Karpas-422 (cell line): ENCODE measurements around the gene AMN. TPM values are rescaled to one million over a fixed set of nuclear protein-coding genes. Genes with fewer than 3 reads are reported as not detected.

Source experiments
- DNase-seq: peaks from one replicate; pipeline ENCODE4 v3.0.0-alpha.2; 2015
- H2AFZ ChIP-seq: fragments of 200-600 bp; sonication (generic); 2 replicates; pipeline ENCODE4 v1.6.1; 2014; ENCODE audit warnings: antibody characterized with exemption, low read length, mixed read lengths
- H3K27ac ChIP-seq: fragments of 200-600 bp; sonication (generic); 2 replicates; pipeline ENCODE4 v1.5.1; 2014; ENCODE audit warnings: mild to moderate bottlenecking, low read length, moderate library complexity
- H3K27me3 ChIP-seq: fragments of 200-600 bp; sonication (generic); 2 replicates; pipeline ENCODE4 v1.6.1; 2014; ENCODE audit warnings: low read length, mixed read lengths
- H3K36me3 ChIP-seq: fragments of 200-600 bp; sonication (generic); 2 replicates; pipeline ENCODE4 v1.6.1; 2014; ENCODE audit warnings: low read length, mixed read lengths; ENCODE audit not compliant: insufficient read depth
- H3K4me1 ChIP-seq: fragments of 200-600 bp; sonication (generic); 2 replicates; pipeline ENCODE4 v1.6.1; 2014; ENCODE audit warnings: mild to moderate bottlenecking, low read length, mixed read lengths
- H3K4me2 ChIP-seq: fragments of 200-600 bp; sonication (generic); 2 replicates; pipeline ENCODE4 v1.6.1; 2014; ENCODE audit warnings: low read length, low read depth, mild to moderate bottlenecking; ENCODE audit not compliant: poor library complexity, severe bottlenecking
- H3K4me3 ChIP-seq: fragments of 200-600 bp; sonication (generic); 2 replicates; pipeline ENCODE4 v1.5.1; 2014; ENCODE audit warnings: mild to moderate bottlenecking, antibody characterized with exemption, low read length, mixed read lengths
- H3K79me2 ChIP-seq: fragments of 200-600 bp; sonication (generic); 2 replicates; pipeline ENCODE4 v1.6.1; 2014; ENCODE audit warnings: mild to moderate bottlenecking, low read length, mixed read lengths
- H3K9ac ChIP-seq: fragments of 200-600 bp; sonication (generic); 2 replicates; pipeline ENCODE4 v1.6.0; 2014; ENCODE audit warnings: low read length
- H3K9me2 ChIP-seq: fragments of 200-600 bp; sonication (generic), shearing (Covaris generic); replicated peaks from 2 replicates; pipeline ENCODE4 v1.6.0; 2014; ENCODE audit warnings: mild to moderate bottlenecking, low read length, moderate library complexity; ENCODE audit not compliant: insufficient read depth
- H3K9me3 ChIP-seq: fragments of 300-700, 200-600 bp; sonication (generic); 2 replicates; pipeline ENCODE4 v1.6.1; 2014; ENCODE audit warnings: low read length, mixed read lengths
- H4K20me1 ChIP-seq: fragments of 200-600 bp; sonication (generic); 2 replicates; pipeline ENCODE4 v1.6.1; 2014; ENCODE audit warnings: mild to moderate bottlenecking, antibody characterized with exemption, low read length, low read depth; ENCODE audit not compliant: insufficient read depth
- total RNA-seq: library from RNA; depleted of rRNA; stranded (reverse); fragments of >200 nt; shearing (Covaris generic); gene quantifications from 2 replicates; pipeline ENCODE4 v1.2.3, GENCODE V29; 2014; ENCODE audit warnings: low replicate concordance

AMN gene
- total RNA-seq, 1 experiment from 2014 or later, result 7.7 TPM

GRCh38 chr14:102951799-102952198 is 29.3 kb downstream of the AMN start:
- peaks cover 28% of the 10 kb centered on the region for H3K4me1 ChIP-seq
- no peaks in the 10 kb centered on the region for H3K79me2 ChIP-seq
- no peak for DNase-seq
- no peaks in the 10 kb centered on the region for H3K27me3 ChIP-seq
- no peaks in the 10 kb centered on the region for H3K9me3 ChIP-seq
- no peaks in the 10 kb centered on the region for H3K9me2 ChIP-seq
- no peaks in the 10 kb centered on the region for H3K36me3 ChIP-seq
- no peaks in the 10 kb centered on the region for H4K20me1 ChIP-seq
- H3K27ac ChIP-seq, result no peak overlapping the region
- H2AFZ ChIP-seq, result no peak overlapping the region
- no peak overlapping the region for H3K4me3 ChIP-seq
- no peak overlapping the region for H3K9ac ChIP-seq
- no peak overlapping the region for H3K4me2 ChIP-seq

GRCh38 chr14:102952276-102952675 is 29.8 kb downstream of the AMN start:
- H3K4me2 ChIP-seq, result no peak overlapping the region
- no peak overlapping the region for H3K27ac ChIP-seq
- H3K9ac ChIP-seq, result no peak overlapping the region
- H3K9me2 ChIP-seq, result no peaks in the 10 kb centered on the region
- no peaks in the 10 kb centered on the region for H3K9me3 ChIP-seq
- peaks cover 23% of the 10 kb centered on the region for H3K4me1 ChIP-seq
- no peak for DNase-seq
- no peak overlapping the region for H3K4me3 ChIP-seq
- no peaks in the 10 kb centered on the region for H3K36me3 ChIP-seq
- no peaks in the 10 kb centered on the region for H3K27me3 ChIP-seq
- H2AFZ ChIP-seq, result no peak overlapping the region
- no peaks in the 10 kb centered on the region for H3K79me2 ChIP-seq
- no peaks in the 10 kb centered on the region for H4K20me1 ChIP-seq

GRCh38 chr14:102953100-102953499 is 30.6 kb downstream of the AMN start:
- H4K20me1 ChIP-seq, result no peaks in the 10 kb centered on the region
- no peaks in the 10 kb centered on the region for H3K79me2 ChIP-seq
- no peaks in the 10 kb centered on the region for H3K27me3 ChIP-seq
- DNase-seq, result no peak
- H3K9me2 ChIP-seq, result no peaks in the 10 kb centered on the region
- H3K4me1 ChIP-seq, result peaks cover 17% of the 10 kb centered on the region
- no peaks in the 10 kb centered on the region for H3K9me3 ChIP-seq
- H3K9ac ChIP-seq, result no peak overlapping the region
- H3K4me3 ChIP-seq, result no peak overlapping the region
- no peak overlapping the region for H2AFZ ChIP-seq
- H3K27ac ChIP-seq, result no peak overlapping the region
- H3K4me2 ChIP-seq, result no peak overlapping the region
- H3K36me3 ChIP-seq, result no peaks in the 10 kb centered on the region

GRCh38 chr14:102954081-102954789 is 31.8 kb downstream of the AMN start:
- Histone ChIP-seq H3K4me3 (no peak overlapping the region), H2AFZ (no peak overlapping the region), H3K27ac (no peak overlapping the region), H3K4me1 (peaks cover 10% of the 10 kb centered on the region), H3K79me2 (no peaks in the 10 kb centered on the region), H3K9me2 (no peaks in the 10 kb centered on the region), H3K36me3 (no peaks in the 10 kb centered on the region), H3K4me2 (no peak overlapping the region), H3K27me3 (no peaks in the 10 kb centered on the region), H3K9ac (no peak overlapping the region), H3K9me3 (no peaks in the 10 kb centered on the region), H4K20me1 (no peaks in the 10 kb centered on the region)
- no peak for DNase-seq

- Histone ChIP-seq H4K20me1 (no peaks in the 10 kb centered on the region), H3K36me3 (no peaks in the 10 kb centered on the region), H3K9ac (no peak overlapping the region), H3K27ac (no peak overlapping the region), H3K9me2 (no peaks in the 10 kb centered on the region), H3K79me2 (no peaks in the 10 kb centered on the region), H3K27me3 (no peaks in the 10 kb centered on the region), H3K4me3 (no peak overlapping the region), H3K4me2 (no peak overlapping the region), H3K4me1 (no peaks in the 10 kb centered on the region), H3K9me3 (no peaks in the 10 kb centered on the region), H2AFZ (no peak overlapping the region)
- no peak for DNase-seq
Measured at GRCh38 chr14:102955636-102956408, 33.4 kb downstream of the AMN start.

GRCh38 chr14:102957222-102957621 is 34.8 kb downstream of the AMN start:
- Histone ChIP-seq H2AFZ (no peak overlapping the region), H3K9ac (no peak overlapping the region), H3K27me3 (no peaks in the 10 kb centered on the region), H3K36me3 (no peaks in the 10 kb centered on the region), H3K4me3 (no peak overlapping the region), H4K20me1 (no peaks in the 10 kb centered on the region), H3K27ac (no peak overlapping the region), H3K4me1 (no peaks in the 10 kb centered on the region), H3K9me2 (no peaks in the 10 kb centered on the region), H3K79me2 (no peaks in the 10 kb centered on the region), H3K9me3 (no peaks in the 10 kb centered on the region), H3K4me2 (no peak overlapping the region)
- DNase-seq, result no peak

GRCh38 chr14:102958461-102958860 is 36.0 kb downstream of the AMN start:
- Histone ChIP-seq H2AFZ (no peak overlapping the region), H3K4me1 (no peaks in the 10 kb centered on the region), H3K36me3 (no peaks in the 10 kb centered on the region), H3K9me3 (no peaks in the 10 kb centered on the region), H3K4me2 (no peak overlapping the region), H3K9me2 (no peaks in the 10 kb centered on the region), H3K9ac (no peak overlapping the region), H4K20me1 (no peaks in the 10 kb centered on the region), H3K79me2 (no peaks in the 10 kb centered on the region), H3K27ac (no peak overlapping the region), H3K27me3 (no peaks in the 10 kb centered on the region), H3K4me3 (no peak overlapping the region)
- no peak for DNase-seq

- no peak overlapping the region for H3K27ac ChIP-seq
- H3K79me2 ChIP-seq, result no peaks in the 10 kb centered on the region
- H3K9ac ChIP-seq, result no peak overlapping the region
- no peak overlapping the region for H2AFZ ChIP-seq
- DNase-seq, result no peak
- H3K4me3 ChIP-seq, result no peak overlapping the region
- H3K4me2 ChIP-seq, result no peak overlapping the region
- H3K4me1 ChIP-seq, result no peaks in the 10 kb centered on the region
- H3K9me3 ChIP-seq, result no peaks in the 10 kb centered on the region
- H3K27me3 ChIP-seq, result no peaks in the 10 kb centered on the region
- no peaks in the 10 kb centered on the region for H3K36me3 ChIP-seq
- no peaks in the 10 kb centered on the region for H3K9me2 ChIP-seq
- H4K20me1 ChIP-seq, result no peaks in the 10 kb centered on the region
Measured at GRCh38 chr14:102962111-102962627, 39.7 kb downstream of the AMN start.
